Mesendoderm (in vitro differentiated cells): ENCODE data around the gene RAB3D.

ENCODE experiments used
- DNase-seq: peaks from one replicate; pipeline ENCODE4 v3.0.0; 2013
- H2AK5ac ChIP-seq: 2 replicates; pipeline ENCODE4 v1.6.1; 2013; ENCODE audit warnings: low read length, inconsistent platforms
- H2BK120ac ChIP-seq: 2 replicates; pipeline ENCODE4 v1.6.1; 2013; ENCODE audit warnings: low read depth, mild to moderate bottlenecking, low read length, moderate library complexity, mixed read lengths
- H2BK15ac ChIP-seq: replicated peaks from 2 replicates; pipeline ENCODE4 v1.6.1; 2013; ENCODE audit warnings: low read depth, mild to moderate bottlenecking, moderate library complexity
- H2BK5ac ChIP-seq: 2 replicates; pipeline ENCODE4 v1.6.1; 2013; ENCODE audit warnings: low read length, inconsistent platforms
- H3K18ac ChIP-seq: 2 replicates; pipeline ENCODE4 v1.6.1; 2013; ENCODE audit warnings: mild to moderate bottlenecking, low read length, mixed read lengths
- H3K23ac ChIP-seq: one replicate; pipeline ENCODE4 v1.6.1; 2013; ENCODE audit warnings: low read length
- H3K27ac ChIP-seq: 2 replicates; pipeline ENCODE4 v1.5.1; 2013; ENCODE audit warnings: low read depth, mild to moderate bottlenecking, inconsistent platforms, low read length, moderate library complexity
- H3K27me3 ChIP-seq: 2 replicates; pipeline ENCODE4 v1.6.1; 2013; ENCODE audit warnings: low read length, control low read depth, mild to moderate bottlenecking, inconsistent platforms; ENCODE audit not compliant: insufficient read depth, poor library complexity
- H3K36me3 ChIP-seq: 2 replicates; pipeline ENCODE4 v1.6.1; 2013; ENCODE audit warnings: low read length, inconsistent platforms; ENCODE audit not compliant: control insufficient read depth, insufficient read depth
- H3K4ac ChIP-seq: one replicate; pipeline ENCODE4 v1.6.1; 2013; ENCODE audit warnings: low read depth, mild to moderate bottlenecking, low read length, moderate library complexity
- H3K4me1 ChIP-seq: 2 replicates; pipeline ENCODE4 v1.6.1; 2013; ENCODE audit warnings: low read depth, low read length, inconsistent platforms; ENCODE audit not compliant: control insufficient read depth
- H3K4me2 ChIP-seq: 2 replicates; pipeline ENCODE4 v1.6.1; 2013; ENCODE audit warnings: low read length
- H3K4me3 ChIP-seq: 2 replicates; pipeline ENCODE4 v1.5.1; 2013; ENCODE audit warnings: mild to moderate bottlenecking, low read length
- H3K56ac ChIP-seq: one replicate; pipeline ENCODE4 v1.6.1; 2013; ENCODE audit warnings: low read length
- H3K79me1 ChIP-seq: 2 replicates; pipeline ENCODE4 v1.6.1; 2013; ENCODE audit warnings: low read length, inconsistent platforms
- H3K79me2 ChIP-seq: 2 replicates; pipeline ENCODE4 v1.6.1; 2013; ENCODE audit warnings: mild to moderate bottlenecking, low read length; ENCODE audit not compliant: control insufficient read depth, insufficient read depth
- H3K9ac ChIP-seq: 2 replicates; pipeline ENCODE4 v1.6.1; 2013; ENCODE audit warnings: low read length, inconsistent platforms
- H4K5ac ChIP-seq: one replicate; pipeline ENCODE4 v1.6.1; 2013; ENCODE audit warnings: low read length
- H4K8ac ChIP-seq: one replicate; pipeline ENCODE4 v1.6.1; 2013; ENCODE audit warnings: low read depth, mild to moderate bottlenecking, control low read depth, low read length, moderate library complexity
- WGBS: extraction: QIAGEN DNeasy Blood & Tissue Kit; methylation state at CpG from one replicate; pipeline ENCODE4 v1.1.7; 2013; ENCODE audit warnings: low lambda C conversion rate, missing lambda C conversion rate; ENCODE audit not compliant: insufficient coverage; ENCODE audit errors: extremely low coverage; 5-methylcytosine and 5-hydroxymethylcytosine counted together

Gene RAB3D

DNA sequence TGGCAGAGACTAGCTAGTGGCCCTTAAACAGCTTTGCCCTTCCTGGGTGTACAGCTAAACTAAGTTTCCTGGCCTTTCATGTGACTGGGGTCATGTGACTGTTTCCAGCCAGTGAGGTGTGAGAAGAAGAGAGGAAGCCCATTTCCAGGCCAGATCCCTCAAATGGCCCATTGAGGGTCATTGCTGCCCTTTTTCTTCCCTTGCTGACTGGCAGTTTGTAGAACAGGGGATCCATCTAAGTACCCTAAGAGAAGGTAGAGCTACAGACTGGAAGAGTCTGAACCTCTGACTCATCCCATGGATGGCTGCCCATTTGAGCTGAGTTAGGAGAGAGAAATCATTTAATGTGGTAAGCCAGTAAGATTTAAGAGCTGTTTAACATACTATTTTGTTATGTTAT lies 37.8 kb upstream of the RAB3D start:
- no peaks in the 10 kb centered on the region for H3K79me1 ChIP-seq
- H3K9ac ChIP-seq: no peak overlapping the region
- H3K27ac ChIP-seq: no peak overlapping the region
- no peaks in the 10 kb centered on the region for H3K79me2 ChIP-seq
- H3K36me3 ChIP-seq: no peaks in the 10 kb centered on the region
- H3K4me1 ChIP-seq: no peaks in the 10 kb centered on the region
- no peak overlapping the region for H2BK120ac ChIP-seq
- H3K56ac ChIP-seq: no peak overlapping the region
- H4K5ac ChIP-seq: peak overlapping the region; percentile 97
- H3K4ac ChIP-seq: no peak overlapping the region
- H4K8ac ChIP-seq: no peak overlapping the region
- H3K27me3 ChIP-seq: no peaks in the 10 kb centered on the region
- H3K4me2 ChIP-seq: no peak overlapping the region
- H2BK5ac ChIP-seq: no peak overlapping the region
- H2BK15ac ChIP-seq: no peak overlapping the region
- H2AK5ac ChIP-seq: no peak overlapping the region
- no peak overlapping the region for H3K4me3 ChIP-seq
- no peak overlapping the region for H3K18ac ChIP-seq
- H3K23ac ChIP-seq: no peak overlapping the region
- no peak for DNase-seq

DNA sequence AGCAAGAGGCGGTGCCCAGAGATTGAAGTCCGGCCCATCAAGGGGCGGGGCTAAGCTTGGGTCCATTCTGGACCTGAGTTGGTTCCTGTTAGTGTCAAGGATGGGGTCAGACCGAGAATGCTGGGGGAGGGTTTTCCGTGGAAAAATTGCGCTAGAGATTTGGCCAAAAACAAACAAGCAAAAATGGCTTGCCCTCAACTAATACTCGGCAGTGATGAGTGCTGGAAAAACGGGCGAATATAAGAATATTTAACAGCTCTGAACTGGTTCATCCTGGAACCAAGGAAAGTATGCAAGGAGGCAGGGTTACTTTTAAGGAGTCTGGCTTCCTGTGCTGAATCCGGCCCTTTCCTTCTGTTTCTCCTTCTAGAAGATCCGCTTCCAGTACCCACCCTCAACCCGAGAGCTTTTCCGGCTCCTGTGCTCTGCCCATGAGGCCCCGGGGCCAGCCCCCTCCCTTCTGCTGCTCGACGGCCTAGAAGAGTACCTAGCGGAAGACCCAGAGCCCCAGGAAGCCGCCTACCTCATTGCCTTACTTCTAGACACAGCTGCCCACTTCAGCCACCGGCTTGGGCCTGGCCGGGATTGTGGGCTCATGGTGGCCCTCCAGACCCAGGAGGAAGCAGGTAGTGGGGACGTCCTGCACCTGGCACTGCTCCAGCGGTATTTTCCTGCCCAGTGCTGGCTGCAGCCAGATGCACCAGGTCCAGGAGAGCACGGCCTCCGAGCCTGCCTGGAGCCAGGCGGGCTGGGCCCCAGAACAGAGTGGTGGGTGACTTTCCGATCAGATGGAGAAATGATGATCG lies 35.9 kb upstream of the RAB3D start:
- no CpG with 5 or more reads among the region's 27 CpGs for WGBS
- Histone ChIP-seq H3K27ac (peak overlapping the region; percentile 20), H3K4me3 (peak overlapping the region; percentile 46), H3K4me1 (no peaks in the 10 kb centered on the region), H3K18ac (peak overlapping the region; percentile 7), H3K27me3 (no peaks in the 10 kb centered on the region), H3K23ac (no peak overlapping the region), H2BK5ac (no peak overlapping the region), H3K36me3 (no peaks in the 10 kb centered on the region), H2BK120ac (no peak overlapping the region), H3K4ac (peak overlapping the region; percentile 17), H3K9ac (peak overlapping the region; percentile 63), H3K56ac (peak overlapping the region; percentile 88), H4K5ac (no peak overlapping the region), H3K4me2 (peak overlapping the region; percentile 65), H3K79me2 (no peaks in the 10 kb centered on the region), H2BK15ac (no peak overlapping the region), H2AK5ac (no peak overlapping the region), H3K79me1 (no peaks in the 10 kb centered on the region), H4K8ac (no peak overlapping the region)
- DNase-seq: peak; percentile 72

- Histone ChIP-seq H3K4me1 (no peaks in the 10 kb centered on the region), H3K36me3 (no peaks in the 10 kb centered on the region), H3K27me3 (no peaks in the 10 kb centered on the region), H3K79me2 (no peaks in the 10 kb centered on the region), H3K9ac (peak within 1 kb of the TSS; percentile 82), H3K79me1 (no peaks in the 10 kb centered on the region), H4K8ac (no peak within 1 kb of the TSS), H3K4me3 (peak within 1 kb of the TSS; percentile 53), H3K56ac (peak within 1 kb of the TSS; percentile 92), H2BK15ac (no peak within 1 kb of the TSS), H3K18ac (peak within 1 kb of the TSS; percentile 92), H2AK5ac (no peak within 1 kb of the TSS), H4K5ac (no peak within 1 kb of the TSS), H3K4ac (peak within 1 kb of the TSS; percentile 93), H3K27ac (peak within 1 kb of the TSS; percentile 85), H3K23ac (no peak within 1 kb of the TSS), H3K4me2 (peak within 1 kb of the TSS; percentile 65), H2BK5ac (peak within 1 kb of the TSS; percentile 47), H2BK120ac (no peak within 1 kb of the TSS)
- no CpG with 5 or more reads among the region's 44 CpGs for WGBS
- peak; percentile 100 for DNase-seq
Measured at GRCh38 chr19:11374433-11375142, 35.1 kb upstream of the RAB3D start, which contains the start of gene SWSAP1. Gene SWSAP1, plus strand, starts transcription at chr19:11374666. Its CDS starts 15 bp downstream, at chr19:11374681.

- WGBS: no CpG with 5 or more reads among the region's 11 CpGs
- H4K8ac ChIP-seq: no peak overlapping the region
- H3K79me2 ChIP-seq: no peaks in the 10 kb centered on the region
- H2BK15ac ChIP-seq: no peak overlapping the region
- no peak overlapping the region for H3K18ac ChIP-seq
- no peak overlapping the region for H3K4ac ChIP-seq
- H3K23ac ChIP-seq: no peak overlapping the region
- no peak overlapping the region for H3K4me3 ChIP-seq
- no peak overlapping the region for H2BK120ac ChIP-seq
- DNase-seq: no peak
- H3K27me3 ChIP-seq: no peaks in the 10 kb centered on the region
- H3K27ac ChIP-seq: no peak overlapping the region
- no peak overlapping the region for H2AK5ac ChIP-seq
- no peak overlapping the region for H4K5ac ChIP-seq
- H3K9ac ChIP-seq: no peak overlapping the region
- no peaks in the 10 kb centered on the region for H3K36me3 ChIP-seq
- no peaks in the 10 kb centered on the region for H3K79me1 ChIP-seq
- H3K56ac ChIP-seq: no peak overlapping the region
- peak overlapping the region; percentile 48 for H3K4me2 ChIP-seq
- no peak overlapping the region for H2BK5ac ChIP-seq
- H3K4me1 ChIP-seq: no peaks in the 10 kb centered on the region
Measured at GRCh38 chr19:11373885-11374432, 34.5 kb upstream of the RAB3D start.

GRCh38 chr19:11373166-11373884 lies 33.9 kb upstream of the RAB3D start:
- peak; percentile 82 for DNase-seq

More at GRCh38 chr19:11373166-11373884, 33.9 kb upstream of the RAB3D start:
- H3K79me1 ChIP-seq: no peaks in the 10 kb centered on the region
- H4K8ac ChIP-seq: no peak overlapping the region
- no CpG with 5 or more reads among the region's 10 CpGs for WGBS
- H3K4me1 ChIP-seq: no peaks in the 10 kb centered on the region
- H3K4me3 ChIP-seq: no peak overlapping the region
- no peak overlapping the region for H3K4ac ChIP-seq
- no peaks in the 10 kb centered on the region for H3K36me3 ChIP-seq
- no peak overlapping the region for H2AK5ac ChIP-seq
- no peak overlapping the region for H3K23ac ChIP-seq
- H3K27ac ChIP-seq: no peak overlapping the region
- no peak overlapping the region for H3K18ac ChIP-seq
- no peak overlapping the region for H3K56ac ChIP-seq
- H3K79me2 ChIP-seq: no peaks in the 10 kb centered on the region
- H2BK15ac ChIP-seq: no peak overlapping the region
- no peak overlapping the region for H2BK5ac ChIP-seq
- H2BK120ac ChIP-seq: no peak overlapping the region
- H3K9ac ChIP-seq: no peak overlapping the region
- no peak overlapping the region for H3K4me2 ChIP-seq
- H3K27me3 ChIP-seq: no peaks in the 10 kb centered on the region
- H4K5ac ChIP-seq: no peak overlapping the region
